Endothelial cell of umbilical vein (primary cell): ENCODE measurements around the gene TMEM229B.

Source experiments
- CTCF ChIP-seq, 2 donors: IDR thresholded peaks; 1 replicate in 1 of 2; 2 replicates in 1 of 2; pipeline ENCODE4 v1.5.1; 2011; ENCODE audit warnings: low read length in 2 of 2, mild to moderate bottlenecking in 2 of 2, moderate library complexity in 2 of 2, control low read depth in 1 of 2, inconsistent platforms in 1 of 2, low read depth in 1 of 2; ENCODE audit not compliant: insufficient read depth in 1 of 2; ENCODE audit errors: extremely low read depth in 1 of 2
- EZH2 ChIP-seq: IDR thresholded peaks from 2 replicates; pipeline ENCODE4 v1.6.1; 2012; ENCODE audit warnings: borderline replicate concordance, low read depth, mild to moderate bottlenecking, moderate library complexity, low read length, inconsistent platforms; ENCODE audit not compliant: severe bottlenecking
- FOS ChIP-seq: IDR thresholded peaks from 2 replicates; pipeline ENCODE4 v1.6.1; 2011; ENCODE audit warnings: mild to moderate bottlenecking, low read length, moderate library complexity, borderline replicate concordance; ENCODE audit not compliant: insufficient read depth
- JUN ChIP-seq: IDR thresholded peaks from 2 replicates; pipeline ENCODE4 v1.6.1; 2011; ENCODE audit warnings: borderline replicate concordance, low read depth; ENCODE audit not compliant: insufficient read length, insufficient read depth
- MYC ChIP-seq: IDR thresholded peaks from one replicate; pipeline ENCODE4 v1.6.1; 2011; ENCODE audit warnings: mild to moderate bottlenecking, low read depth, low read length
- POLR2A ChIP-seq: IDR thresholded peaks from 2 replicates; pipeline ENCODE4 v1.6.1; 2012; ENCODE audit warnings: low read depth, mild to moderate bottlenecking, control low read depth, low read length
- POLR2AphosphoS5 ChIP-seq: IDR thresholded peaks from 2 replicates; pipeline ENCODE4 v1.6.1; 2012; ENCODE audit warnings: low read depth, mild to moderate bottlenecking, control low read depth, low read length, moderate library complexity; ENCODE audit not compliant: insufficient read depth
- TF ChIP-seq, protein P1 (sequence below): IDR thresholded peaks from 2 replicates; pipeline ENCODE4 v1.6.1; 2011; ENCODE audit not compliant: insufficient read depth, insufficient read length

DNA sequence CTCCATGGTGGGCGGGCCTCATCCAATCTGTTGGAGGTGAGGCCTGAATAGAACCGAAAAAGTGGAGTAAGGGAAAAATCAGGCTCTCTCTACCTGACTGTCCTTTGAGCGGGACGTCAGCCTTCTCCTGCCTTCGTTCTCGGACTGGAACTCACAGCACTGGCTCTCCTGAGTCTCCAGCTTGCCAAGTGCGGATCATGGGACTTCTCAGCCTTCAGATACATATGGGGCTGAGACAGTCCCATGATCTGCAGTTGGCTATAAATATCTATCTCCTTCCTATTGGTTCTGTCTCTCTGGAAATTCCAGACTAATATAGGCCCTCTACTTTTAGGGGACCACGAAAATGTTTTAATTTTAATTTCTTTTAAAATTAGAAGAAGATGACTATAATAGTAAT is 46.8 kb downstream of the TMEM229B start:
- no peak for TF ChIP-seq CTCF (IDR thresholded peaks at IDR 0.05; ENCODE audit: extremely low read depth in 1 of 2, insufficient read depth in 1 of 2, low read depth in 1 of 2, low read length in 2 of 2)
- no peak for TF ChIP-seq POLR2AphosphoS5
- TF ChIP-seq POLR2A = no peak
- no peak for TF ChIP-seq EZH2
- TF ChIP-seq MYC = no peak
- TF ChIP-seq JUN = no peak
- TF ChIP-seq FOS = no peak
- TF ChIP-seq, protein P1, sequence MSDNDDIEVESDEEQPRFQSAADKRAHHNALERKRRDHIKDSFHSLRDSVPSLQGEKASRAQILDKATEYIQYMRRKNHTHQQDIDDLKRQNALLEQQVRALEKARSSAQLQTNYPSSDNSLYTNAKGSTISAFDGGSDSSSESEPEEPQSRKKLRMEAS = no peak
